Stimulated activated CD4-positive, alpha-beta T cell treated with anti-CD3 and anti-CD28 coated beads, Interleukin-1b, Interleukin-23, amount 100 ng/mL, for 48 hours (primary cell): ENCODE measurements around the gene TMEM161B.
"Not testable (repeated sequence)": the region's sequence is repeated elsewhere in the genome, so short reads cannot be mapped to it uniquely, and the experiment has no call there.

Source experiments
- DNase-seq: peaks from one replicate; pipeline ENCODE4 v3.0.0-alpha.2; 2020

The TMEM161B gene

DNA sequence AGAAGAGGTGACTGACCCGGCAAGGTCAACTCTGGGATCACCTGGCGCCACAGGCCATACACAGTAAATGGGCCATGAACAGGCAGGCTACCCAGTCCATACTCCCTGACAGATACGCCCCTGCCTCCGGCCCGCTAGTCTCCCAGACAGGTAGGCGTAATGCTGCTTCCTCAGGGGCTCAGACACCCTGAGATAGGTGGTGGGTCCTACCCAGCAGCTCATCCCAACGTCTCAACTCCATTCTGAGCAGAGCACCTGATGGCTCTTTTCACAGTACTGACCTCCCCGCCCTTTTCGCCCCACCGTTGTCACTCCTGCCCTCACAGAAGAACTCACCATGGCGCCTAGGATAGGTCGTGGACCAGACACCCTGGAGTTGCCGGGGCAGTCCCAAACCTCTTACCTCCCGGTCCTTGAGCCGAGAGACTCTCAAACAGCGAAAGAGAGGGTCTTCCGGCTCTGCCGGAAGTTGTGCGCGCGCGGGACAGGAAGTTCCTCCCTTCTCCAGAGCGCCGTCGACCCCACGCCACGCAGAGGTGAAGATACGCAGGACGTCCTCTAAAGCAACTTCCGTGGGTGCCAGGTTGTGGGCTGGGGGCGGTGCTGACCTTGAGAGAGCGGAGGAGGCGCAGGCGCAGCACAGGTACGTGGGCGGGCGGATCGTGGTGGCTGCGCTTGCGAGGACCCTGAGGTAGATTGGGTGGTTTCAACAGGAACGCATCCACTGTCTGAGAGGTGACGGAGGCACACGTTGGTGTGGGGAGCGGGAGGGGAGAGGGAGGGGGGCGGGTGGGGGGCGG, at the start of gene TMEM161B:
TSS of gene TMEM161B (minus strand) at position 461 of the 800 bp plus-strand sequence. CDS start at position 339, 122 bp downstream.
- peak; percentile 93 for DNase-seq

DNA sequence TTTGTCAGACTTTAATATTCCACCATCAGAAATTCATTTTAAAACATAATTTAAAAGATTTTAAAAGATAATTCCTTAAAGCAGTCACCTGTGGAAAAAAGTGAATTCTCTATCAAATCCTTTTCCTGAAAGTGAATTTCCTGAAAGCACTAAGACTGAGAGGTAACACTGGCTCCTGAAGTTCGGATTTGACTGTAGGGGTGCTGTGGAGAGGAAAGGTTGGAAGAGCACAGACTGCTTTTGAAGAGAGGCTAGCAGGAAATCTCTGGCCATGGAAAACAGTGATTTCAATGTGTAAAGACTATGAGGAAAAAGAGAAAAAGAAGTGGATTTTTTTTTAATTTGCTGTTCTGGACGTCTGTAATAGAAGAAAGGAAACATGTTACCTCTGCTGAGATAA, 35.7 kb upstream of the TMEM161B start:
- DNase-seq = no peak

DNA sequence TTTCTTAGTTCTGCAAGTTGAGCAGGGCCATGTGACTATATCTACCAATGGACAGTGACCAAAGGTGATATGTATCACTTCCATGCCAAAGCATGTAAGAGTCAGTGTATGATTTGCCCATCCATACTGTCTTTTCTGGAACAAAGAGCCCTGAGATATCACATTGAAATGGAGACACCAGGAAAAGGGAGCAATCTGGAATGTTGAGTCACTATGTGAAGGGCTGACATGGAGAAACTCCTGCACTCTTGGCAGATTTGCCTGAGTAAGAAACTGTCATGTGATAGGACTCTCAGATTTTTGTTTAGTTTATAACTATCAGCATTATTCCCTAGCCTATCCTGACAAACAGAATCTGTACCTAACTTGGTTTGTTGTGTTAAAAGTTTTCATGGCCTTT, 29.8 kb upstream of the TMEM161B start:
- DNase-seq = no peak

DNA sequence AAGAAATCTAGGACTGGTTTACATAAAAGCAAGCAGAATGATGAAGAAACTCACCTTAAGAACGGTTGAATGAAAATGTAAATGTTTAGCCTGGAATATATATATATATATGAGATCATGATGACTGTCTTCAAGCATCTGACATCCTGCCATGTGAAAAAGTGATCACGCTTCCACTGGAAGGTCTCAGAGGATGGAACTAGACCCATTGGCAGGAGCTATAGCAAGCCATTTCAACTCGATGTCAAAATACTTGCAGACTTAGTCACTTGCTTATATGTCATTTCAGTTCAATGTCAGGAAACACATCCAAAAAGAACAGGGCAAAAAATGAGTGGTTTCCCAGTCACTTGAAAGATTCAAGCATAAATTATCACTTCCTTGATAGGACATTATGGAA, 22.2 kb upstream of the TMEM161B start:
- DNase-seq = no peak

DNA sequence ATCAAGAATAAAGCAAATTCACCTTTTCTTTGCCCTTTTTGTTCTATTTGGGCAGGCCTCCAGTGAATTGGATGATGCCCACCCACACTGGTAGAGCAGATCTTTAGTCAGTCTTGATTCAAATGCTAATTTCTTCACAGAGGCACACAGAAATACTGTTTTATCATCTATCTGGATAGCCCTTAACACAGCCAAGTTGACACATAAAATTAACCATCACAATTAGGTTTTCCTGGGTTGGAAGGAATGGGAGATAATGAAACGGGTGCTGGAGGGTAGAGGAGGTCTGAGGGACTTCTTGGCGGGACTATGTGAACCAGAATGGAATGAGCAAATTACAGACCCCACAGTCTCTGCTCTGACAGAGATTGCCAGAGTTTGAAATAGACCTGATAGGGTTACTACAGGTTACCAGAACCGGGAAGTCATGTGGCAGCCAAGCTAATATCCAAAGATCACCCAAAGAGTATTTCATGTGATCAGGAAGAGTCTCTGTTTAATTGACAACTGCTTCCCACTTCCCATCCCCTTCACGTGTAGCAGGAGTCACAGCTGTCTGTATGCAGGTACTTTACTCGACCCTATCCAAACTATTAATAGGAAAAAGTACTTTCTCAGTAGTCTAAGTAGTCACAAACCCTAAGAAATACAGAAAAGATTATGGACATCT, 20.0 kb upstream of the TMEM161B start:
- no peak for DNase-seq

DNA sequence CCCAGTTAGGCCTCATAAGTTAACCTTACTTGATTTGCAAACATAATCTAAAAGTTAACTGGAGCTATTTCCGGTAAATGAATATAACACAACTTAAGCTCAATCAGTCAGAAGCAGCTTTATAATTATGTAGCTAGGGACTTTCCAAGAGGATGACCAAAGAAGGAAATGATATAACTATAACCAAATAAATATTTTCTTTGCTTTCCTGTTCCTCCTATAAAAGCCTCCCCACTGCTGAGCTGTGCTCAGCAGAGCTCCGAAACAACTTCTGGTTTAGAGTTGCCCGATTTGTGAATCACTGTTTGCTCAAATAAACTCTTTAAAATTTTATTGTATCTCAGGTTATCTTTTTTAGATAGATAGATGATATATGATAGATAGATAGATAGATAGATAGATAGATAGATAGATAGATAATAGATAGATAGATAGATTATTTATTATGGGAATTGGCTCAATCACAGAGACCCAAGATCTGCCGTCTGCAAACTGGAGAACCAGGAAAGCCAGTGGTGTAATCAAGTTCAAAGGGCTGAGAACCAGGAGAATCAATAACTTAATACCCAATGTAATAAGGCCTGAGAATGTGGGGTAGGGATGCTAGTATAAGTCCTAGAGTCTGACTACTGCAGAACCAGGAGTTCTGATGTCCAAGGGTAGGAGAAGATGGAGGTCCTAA, 19.3 kb upstream of the TMEM161B start:
- no peak for DNase-seq

DNA sequence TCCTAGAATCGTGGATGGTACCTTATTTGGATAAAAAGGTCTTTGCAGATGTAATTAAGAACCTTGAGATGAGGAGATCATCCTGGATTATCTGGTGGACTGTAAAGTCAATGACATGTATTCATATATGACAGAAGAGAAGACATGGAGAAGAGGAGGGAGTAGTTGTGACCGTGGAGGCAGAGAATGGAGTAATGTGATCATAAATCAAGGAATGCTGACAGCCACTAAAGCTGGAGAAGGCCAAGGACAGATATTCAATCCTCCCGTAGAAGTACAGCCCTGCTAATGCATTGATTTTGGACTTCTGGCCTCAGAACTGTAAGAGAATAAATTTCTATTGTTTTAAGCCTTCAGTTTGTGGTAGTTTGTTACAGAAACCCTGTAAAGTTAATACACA, 18.7 kb upstream of the TMEM161B start:
- no peak for DNase-seq

DNA sequence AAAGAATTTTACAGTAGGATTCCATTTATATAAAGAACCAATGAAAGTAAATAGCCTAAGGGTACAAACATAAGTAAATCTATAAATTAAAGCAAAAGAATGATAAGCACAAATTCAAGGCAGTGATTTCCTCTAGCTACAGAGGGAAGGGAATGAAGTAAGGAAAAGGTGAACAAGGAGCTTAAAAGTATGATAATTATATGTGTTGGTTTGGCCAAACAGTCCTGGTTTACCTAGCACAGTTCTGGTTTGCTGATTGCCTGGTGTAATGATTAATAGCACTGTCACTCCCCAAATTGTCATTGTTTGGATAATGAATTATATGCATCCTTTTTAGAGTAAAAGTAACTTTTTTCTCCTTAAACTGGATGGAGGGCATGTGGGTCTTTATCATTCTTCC, 15.0 kb upstream of the TMEM161B start:
- DNase-seq = no peak

DNA sequence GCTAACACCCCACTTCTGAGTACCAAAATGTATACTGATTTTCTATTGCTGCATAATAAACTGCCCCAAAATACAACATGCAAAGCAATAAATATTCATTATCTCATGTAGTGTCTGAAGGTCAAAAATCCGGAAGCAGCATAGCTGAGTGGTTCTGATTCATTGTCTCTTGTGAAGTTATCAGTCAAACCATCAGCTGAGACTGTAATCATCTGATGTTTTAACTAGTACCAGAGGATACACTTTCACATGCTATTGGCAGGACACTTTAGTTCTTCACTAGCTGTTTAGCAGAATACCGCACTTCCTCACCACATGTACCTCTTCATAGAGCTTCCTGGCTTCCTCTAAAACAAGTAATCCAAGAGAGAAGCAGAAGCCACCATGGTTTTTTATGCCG, 12.7 kb upstream of the TMEM161B start:
- no peak for DNase-seq

DNA sequence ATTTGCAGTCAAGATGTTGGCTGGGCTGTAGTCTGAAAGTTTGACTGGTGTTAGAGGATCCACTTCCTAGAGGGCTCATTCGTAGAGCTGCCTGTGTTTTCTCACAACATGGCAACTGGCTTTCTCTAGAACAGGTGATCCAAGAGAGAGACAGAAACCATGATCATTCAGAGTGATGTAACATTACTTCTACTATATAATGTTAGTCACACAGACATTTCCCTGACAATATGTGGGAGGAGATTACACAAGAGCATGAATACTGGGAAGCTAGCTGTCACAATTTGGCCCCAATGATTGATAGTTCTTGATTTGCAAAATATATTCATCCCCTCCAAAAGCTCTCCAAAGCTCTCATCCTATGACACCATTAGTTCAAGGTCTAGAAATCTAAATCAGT, 10.9 kb upstream of the TMEM161B start:
- no peak for DNase-seq

DNA sequence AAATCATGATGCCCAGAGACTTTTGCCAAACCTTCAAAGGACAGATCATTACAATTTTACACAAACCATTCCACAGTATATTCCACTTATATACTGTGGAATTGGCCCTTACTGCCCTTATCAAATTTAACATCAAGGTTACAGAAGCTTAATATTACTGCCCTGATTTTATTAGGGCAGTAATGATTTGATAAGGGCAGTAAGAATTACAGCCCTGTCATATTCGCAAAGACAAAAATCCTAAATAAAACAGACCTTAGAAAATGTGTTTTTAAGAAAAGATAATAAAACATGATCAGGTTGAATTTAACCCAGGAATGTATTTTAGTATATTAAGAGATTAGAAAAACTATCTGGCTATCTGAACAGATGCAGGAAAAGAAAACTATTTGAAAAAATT, 7.7 kb upstream of the TMEM161B start:
- no peak for DNase-seq

DNA sequence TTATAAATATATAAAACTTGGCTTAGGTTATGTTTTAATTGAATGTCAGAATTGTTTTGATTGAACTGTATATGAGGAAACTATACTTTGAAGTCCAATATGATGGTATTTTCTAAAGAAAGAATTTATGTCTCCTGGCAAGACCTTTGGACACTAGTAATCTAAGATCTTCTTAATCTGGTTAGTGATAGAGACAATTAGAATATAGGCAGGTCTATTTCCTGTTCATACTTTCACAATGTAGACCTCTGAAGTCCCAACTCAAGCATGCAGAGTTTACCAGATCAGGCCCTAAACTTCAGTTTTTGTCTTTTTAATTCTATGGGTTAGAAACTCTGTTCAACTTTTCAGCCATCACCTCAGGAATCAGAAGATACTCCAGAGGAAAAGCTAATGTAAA, 6.9 kb upstream of the TMEM161B start:
- DNase-seq = no peak

DNA sequence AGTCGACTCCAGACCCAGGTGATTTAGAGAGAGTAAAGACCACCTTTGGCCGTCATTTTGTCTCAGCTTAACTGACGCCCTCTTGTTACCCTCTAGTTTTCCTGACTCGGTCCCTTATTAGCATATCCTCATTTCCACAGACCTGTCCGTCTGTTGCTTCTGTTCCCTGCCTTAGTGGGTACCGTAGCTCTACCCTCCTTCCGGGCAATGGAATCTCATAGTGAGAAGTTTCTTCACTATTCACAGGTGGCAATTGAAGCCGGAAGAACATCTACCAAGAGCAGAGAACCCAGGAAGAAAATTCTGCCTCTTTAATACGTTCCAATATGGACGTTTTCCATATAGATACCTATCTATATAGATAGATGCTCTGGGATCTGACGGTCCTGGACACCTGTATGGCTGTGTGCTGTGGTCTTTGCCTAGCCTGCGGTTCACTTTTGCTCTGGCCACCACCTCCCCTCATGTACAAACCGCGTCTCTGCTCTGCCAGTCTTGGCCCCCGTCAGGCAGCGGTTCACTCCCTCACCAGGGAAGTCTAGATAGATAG, 652 bp upstream of the TMEM161B start:
- no peak for DNase-seq

DNA sequence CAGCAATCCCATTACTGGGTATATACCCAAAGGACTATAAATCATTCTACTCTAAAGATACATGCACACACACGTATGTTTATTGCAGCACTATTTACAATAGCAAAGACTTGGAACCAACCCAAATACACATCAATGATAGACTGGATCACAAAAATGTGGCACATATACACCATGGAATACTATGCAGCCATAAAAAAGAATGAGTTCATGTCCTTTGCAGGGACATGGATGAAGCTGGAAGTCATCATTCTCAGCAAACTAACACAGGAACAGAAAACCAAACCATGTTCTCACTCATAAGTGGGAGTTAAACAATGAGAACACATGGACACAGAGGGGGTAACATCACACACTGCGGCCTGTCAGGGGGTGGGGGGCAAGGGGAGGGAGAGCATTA, 4.1 kb downstream of the TMEM161B start:
- not testable (repeated sequence) for DNase-seq

DNA sequence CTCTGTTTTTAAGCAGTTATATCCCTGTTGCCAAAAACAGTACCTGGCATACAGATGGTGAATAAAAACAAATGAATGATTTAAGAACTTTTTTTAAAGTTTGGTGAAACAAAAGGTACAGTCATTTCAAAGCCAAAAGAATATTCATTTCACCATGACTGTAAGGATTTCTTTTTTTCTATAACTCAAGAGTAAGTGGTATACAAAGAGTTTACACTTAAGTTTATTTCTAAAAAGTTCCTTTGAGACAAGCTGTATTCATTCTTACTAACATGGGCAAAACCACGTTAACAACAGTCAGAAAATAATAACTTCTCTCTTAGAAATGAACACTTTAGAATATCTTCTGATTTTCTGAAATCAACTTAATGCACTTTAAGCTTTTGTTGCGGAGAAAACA, 5.3 kb downstream of the TMEM161B start:
- DNase-seq = no peak

DNA sequence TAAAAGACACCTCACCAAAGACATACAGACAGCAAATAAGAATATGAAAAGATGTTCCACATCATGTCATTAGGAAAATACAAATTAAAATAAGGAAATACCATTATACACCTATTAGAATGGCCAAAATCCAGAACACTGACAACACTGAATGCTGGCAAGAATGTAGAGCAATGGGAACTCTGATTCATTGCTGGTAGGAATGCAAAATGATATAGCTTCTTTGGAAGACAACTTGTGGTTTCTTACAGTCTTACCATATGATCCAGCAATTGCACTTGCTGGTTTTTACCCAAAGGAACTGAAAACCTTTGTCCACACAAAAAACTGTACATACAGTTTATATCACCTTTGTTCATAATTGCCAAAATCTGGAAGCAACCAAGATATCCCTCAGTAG, 6.5 kb downstream of the TMEM161B start:
- no peak for DNase-seq

DNA sequence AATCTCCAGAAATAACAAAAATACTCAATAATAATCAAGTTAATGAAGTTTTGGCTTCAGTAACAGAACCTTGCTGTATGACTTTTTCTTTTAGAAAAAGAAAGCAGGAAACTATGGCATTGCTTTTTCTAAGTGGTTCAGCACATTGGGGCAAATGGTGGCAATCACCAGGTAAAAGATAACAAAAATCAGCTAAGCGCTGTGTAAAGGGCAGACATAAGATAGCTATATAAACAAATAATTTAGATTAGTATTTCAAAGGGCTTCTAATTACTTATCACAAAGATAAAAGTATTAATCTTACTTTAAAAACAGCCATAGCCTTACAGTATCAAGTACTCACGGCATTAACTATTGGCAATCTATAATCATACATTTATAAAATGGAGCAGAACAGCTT, 10.0 kb downstream of the TMEM161B start:
- DNase-seq = no peak

DNA sequence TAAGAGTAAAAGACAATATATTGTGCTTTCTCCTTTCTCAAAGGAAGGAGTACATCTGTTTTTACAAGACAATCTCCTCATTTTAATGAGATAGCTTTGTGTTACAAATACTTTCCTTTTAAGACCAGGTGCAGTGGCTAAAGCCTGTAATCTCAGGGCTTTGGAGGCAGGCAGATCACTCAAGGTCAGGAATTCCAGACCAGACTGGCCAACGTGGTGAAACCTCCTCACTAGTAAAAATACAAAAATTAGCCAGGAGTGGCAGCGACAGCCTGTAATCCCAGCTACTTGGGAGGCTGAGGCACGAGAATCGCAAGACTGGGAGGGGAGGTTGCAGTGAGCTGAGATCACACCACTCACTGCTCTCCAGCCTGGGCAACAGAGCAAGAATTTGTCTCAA, 11.8 kb downstream of the TMEM161B start:
- DNase-seq = no peak

DNA sequence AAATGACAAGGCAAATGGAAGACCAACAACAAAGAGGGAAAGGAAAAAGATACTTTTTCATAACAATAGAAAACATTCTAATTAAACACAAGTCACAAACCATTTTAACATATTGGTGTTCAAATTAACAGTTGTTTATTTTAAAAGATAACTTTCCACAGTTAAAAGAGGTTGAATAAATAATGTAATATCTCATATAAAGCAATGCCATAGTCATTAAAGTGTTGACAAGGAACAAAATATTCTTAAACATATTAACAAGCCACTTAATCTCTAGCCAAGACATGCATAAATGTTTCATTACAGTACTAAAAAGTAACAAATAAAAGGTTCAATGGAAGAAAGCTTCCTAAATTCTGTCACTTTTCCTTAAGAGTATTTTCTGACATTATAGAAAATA, 12.6 kb downstream of the TMEM161B start:
- DNase-seq = no peak

DNA sequence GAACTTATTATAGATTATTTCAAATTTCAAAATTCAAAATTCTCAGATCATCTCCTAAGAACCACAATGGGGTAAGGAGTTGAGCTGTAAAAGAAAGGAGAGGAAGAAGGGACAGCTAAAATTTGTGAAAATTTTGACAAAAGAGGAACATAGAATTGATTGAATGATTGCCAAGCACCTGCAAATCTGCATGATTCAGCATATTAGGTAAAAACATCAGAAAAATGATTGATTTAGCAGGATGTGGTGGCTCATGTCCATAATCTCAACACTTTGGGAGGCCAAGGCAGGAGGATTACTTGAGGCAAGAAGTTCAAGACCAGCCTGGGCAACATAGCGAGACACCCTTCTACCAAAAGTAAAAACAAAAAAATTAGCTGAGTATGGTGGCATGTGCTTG, 14.3 kb downstream of the TMEM161B start:
- no peak for DNase-seq

DNA sequence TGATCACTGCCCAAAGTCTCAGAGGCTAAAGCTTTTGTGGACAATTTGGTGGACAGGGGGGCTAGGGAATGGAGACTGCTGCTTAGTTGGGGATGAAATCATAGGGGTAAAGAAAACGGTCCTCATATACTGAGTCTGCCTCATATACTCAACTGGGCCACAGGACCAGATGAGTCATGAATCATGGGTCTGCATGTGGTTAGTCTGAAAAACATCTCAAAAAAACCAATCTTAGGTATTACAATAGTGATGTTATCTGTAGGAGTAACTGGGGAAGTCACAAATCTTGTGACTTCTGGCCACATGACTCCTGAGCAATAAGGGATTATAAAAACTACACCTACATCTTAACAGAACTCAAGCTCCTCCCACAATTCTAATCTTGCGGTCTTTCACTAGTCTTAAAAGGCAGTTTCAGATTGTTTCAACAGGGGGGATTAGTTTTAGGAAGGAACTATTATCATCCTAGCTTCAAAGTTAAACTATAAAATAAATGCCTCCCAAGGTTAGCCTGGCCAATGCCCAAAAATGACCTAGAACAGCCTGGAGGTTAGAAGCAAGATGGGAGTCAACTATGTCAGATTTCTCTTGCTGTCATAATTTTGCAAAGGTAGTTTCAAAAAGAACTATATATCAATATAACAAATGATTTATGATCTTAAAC, 17.5 kb downstream of the TMEM161B start:
- peak; percentile 18 for DNase-seq

DNA sequence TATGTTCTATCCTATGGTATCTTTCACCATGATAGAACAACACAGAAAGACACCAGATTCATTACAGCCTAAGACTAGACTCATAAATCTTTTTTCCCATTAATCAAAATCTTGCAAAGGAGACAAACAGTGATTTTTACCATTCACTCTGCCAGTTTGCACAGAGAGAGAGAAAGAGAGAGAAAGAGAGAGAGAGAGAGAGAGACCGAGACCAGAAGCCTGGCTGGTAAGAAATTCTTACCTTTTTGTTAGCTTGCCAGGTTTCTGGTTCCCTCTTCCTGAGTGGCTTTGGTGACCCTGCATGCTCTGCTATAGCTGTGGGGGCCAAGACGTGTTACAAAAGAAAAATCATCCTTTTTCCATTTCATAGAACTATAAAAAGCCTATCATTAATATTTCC, 18.6 kb downstream of the TMEM161B start:
- DNase-seq = no peak
